Breast epithelium (tissue), 3 donors: ENCODE results near the gene PNPLA7.

Source experiments
- POLR2A ChIP-seq: fragments of 450-650 bp; IDR thresholded peaks from one replicate; pipeline ENCODE4 v1.6.1; 2016; ENCODE audit warnings: antibody characterized with exemption, mild to moderate bottlenecking, moderate library complexity
- TF ChIP-seq, protein P1 (sequence below), 3 donors: fragments of 450-650 bp; IDR thresholded peaks; one replicate each; pipeline ENCODE4 v1.5.1; 2016 to 2017; ENCODE audit warnings: antibody characterized with exemption in 3 of 3, mild to moderate bottlenecking in 3 of 3, moderate library complexity in 3 of 3

DNA sequence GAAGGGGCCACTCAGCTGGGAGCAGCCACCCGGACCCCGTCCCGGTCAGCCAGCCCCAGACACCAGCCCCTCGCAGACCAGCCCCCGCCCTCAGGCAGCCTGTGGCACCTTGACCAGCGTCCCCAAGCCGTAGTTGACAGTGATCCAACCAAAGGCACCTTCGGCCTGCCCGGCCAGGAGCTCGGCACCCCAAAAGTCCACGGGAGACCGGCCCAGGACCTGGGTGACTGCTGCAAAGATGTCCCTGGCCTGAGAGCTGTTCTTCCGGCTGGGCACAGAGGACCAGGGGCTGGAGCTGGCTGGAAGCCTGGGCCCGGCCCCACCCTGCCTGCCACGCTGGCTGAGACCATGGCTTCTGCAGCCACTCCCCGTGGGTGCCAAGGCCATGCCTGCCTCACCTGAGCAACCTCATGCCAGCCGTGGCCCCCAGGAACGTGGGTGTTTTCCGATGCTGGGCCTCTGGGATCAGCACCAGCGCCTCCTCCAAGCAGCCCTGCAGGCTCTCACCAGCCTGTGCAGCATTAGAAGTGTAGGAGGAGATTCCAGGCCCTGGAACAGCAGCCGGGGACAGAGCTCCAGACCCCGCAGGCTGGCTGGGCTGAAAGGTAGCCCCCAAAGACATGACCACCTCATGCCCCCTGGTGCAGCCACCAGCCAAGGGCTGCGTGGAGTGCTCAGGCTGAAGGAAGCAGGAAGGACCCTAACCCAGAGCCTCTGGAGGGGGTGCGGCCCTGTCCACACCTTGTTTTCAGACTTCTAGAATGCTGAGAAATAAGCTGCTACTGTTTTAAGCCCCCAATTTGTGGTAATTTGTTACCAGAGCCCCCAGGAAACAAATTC is 113.2 kb downstream of the PNPLA7 start:
- TF ChIP-seq, protein P1, sequence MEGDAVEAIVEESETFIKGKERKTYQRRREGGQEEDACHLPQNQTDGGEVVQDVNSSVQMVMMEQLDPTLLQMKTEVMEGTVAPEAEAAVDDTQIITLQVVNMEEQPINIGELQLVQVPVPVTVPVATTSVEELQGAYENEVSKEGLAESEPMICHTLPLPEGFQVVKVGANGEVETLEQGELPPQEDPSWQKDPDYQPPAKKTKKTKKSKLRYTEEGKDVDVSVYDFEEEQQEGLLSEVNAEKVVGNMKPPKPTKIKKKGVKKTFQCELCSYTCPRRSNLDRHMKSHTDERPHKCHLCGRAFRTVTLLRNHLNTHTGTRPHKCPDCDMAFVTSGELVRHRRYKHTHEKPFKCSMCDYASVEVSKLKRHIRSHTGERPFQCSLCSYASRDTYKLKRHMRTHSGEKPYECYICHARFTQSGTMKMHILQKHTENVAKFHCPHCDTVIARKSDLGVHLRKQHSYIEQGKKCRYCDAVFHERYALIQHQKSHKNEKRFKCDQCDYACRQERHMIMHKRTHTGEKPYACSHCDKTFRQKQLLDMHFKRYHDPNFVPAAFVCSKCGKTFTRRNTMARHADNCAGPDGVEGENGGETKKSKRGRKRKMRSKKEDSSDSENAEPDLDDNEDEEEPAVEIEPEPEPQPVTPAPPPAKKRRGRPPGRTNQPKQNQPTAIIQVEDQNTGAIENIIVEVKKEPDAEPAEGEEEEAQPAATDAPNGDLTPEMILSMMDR (IDR thresholded peaks at IDR 0.05) = no peak
- TF ChIP-seq POLR2A = no peak
